ENCODE results near the gene KIAA1958.

GRCh38 chr9:112605518-112605917 is 118.9 kb downstream of the KIAA1958 start:
- TF ChIP-seq POLR2AphosphoS5 (IDR thresholded peaks at IDR 0.05; ENCODE audit: low read depth) (no peak), CTCF (IDR thresholded peaks at IDR 0.05; ENCODE audit: insufficient read depth, low read length) (no peak), GABPA (IDR thresholded peaks at IDR 0.05; ENCODE audit: low read depth) (no peak), REST (IDR thresholded peaks at IDR 0.05; ENCODE audit: insufficient replicate concordance, low read depth) (no peak), SPI1 (IDR thresholded peaks at IDR 0.05; ENCODE audit: borderline replicate concordance, low read depth) (no peak)

All from HL-60 (cell line).